Measurements from ENCODE around the gene LGALS3. TPM values are rescaled to one million over a fixed set of nuclear protein-coding genes. Genes with fewer than 3 reads are reported as not detected.

LGALS3 gene
- polyA plus RNA-seq (2012; ENCODE audit: insufficient read length, low read depth), result 0.38 TPM

- TF ChIP-seq POLR2AphosphoS5 (IDR thresholded peaks at IDR 0.05; ENCODE audit: low read depth, low read length) (no peak), SIN3A (IDR thresholded peaks at IDR 0.05; ENCODE audit: borderline replicate concordance, insufficient read depth, low read length) (no peak), TAF1 (IDR thresholded peaks at IDR 0.05; ENCODE audit: borderline replicate concordance, insufficient read depth, low read length) (no peak), REST (IDR thresholded peaks at IDR 0.05; ENCODE audit: insufficient read depth in 1 of 2, low read depth in 2 of 2, low read length in 2 of 2) (no peak), FOXP2 (optimal IDR thresholded peaks at IDR 0.05; ENCODE audit: borderline replicate concordance, extremely low read depth, extremely low read length, insufficient read depth) (no peak)
Measured at GRCh38 chr14:55129086-55129427, at the start of gene LGALS3. Gene LGALS3 (plus strand): TSS chr14:55129252. CDS start chr14:55137374, 8,122 bp downstream.

GRCh38 chr14:55084401-55085059 lies 44.5 kb upstream of the LGALS3 start:
- no peak for TF ChIP-seq POLR2AphosphoS5 (IDR thresholded peaks at IDR 0.05; ENCODE audit: low read depth, low read length)
- TF ChIP-seq SIN3A (IDR thresholded peaks at IDR 0.05; ENCODE audit: borderline replicate concordance, insufficient read depth, low read length), result no peak
- no peak for TF ChIP-seq REST (IDR thresholded peaks at IDR 0.05; ENCODE audit: insufficient read depth in 1 of 2, low read depth in 2 of 2, low read length in 2 of 2)
- no peak for TF ChIP-seq FOXP2 (optimal IDR thresholded peaks at IDR 0.05; ENCODE audit: borderline replicate concordance, extremely low read depth, extremely low read length, insufficient read depth)
- TF ChIP-seq TAF1 (IDR thresholded peaks at IDR 0.05; ENCODE audit: borderline replicate concordance, insufficient read depth, low read length), result no peak

GRCh38 chr14:55085060-55085660 lies 43.9 kb upstream of the LGALS3 start:
- no peak for TF ChIP-seq SIN3A (IDR thresholded peaks at IDR 0.05; ENCODE audit: borderline replicate concordance, insufficient read depth, low read length)
- no peak for TF ChIP-seq FOXP2 (optimal IDR thresholded peaks at IDR 0.05; ENCODE audit: borderline replicate concordance, extremely low read depth, extremely low read length, insufficient read depth)
- no peak for TF ChIP-seq POLR2AphosphoS5 (IDR thresholded peaks at IDR 0.05; ENCODE audit: low read depth, low read length)
- no peak for TF ChIP-seq TAF1 (IDR thresholded peaks at IDR 0.05; ENCODE audit: borderline replicate concordance, insufficient read depth, low read length)
- no peak for TF ChIP-seq REST (IDR thresholded peaks at IDR 0.05; ENCODE audit: insufficient read depth in 1 of 2, low read depth in 2 of 2, low read length in 2 of 2)

GRCh38 chr14:55086938-55087337 lies 42.1 kb upstream of the LGALS3 start:
- no peak for TF ChIP-seq FOXP2 (optimal IDR thresholded peaks at IDR 0.05; ENCODE audit: borderline replicate concordance, extremely low read depth, extremely low read length, insufficient read depth)
- TF ChIP-seq REST (IDR thresholded peaks at IDR 0.05; ENCODE audit: insufficient read depth in 1 of 2, low read depth in 2 of 2, low read length in 2 of 2), result no peak
- TF ChIP-seq TAF1 (IDR thresholded peaks at IDR 0.05; ENCODE audit: borderline replicate concordance, insufficient read depth, low read length), result no peak
- TF ChIP-seq POLR2AphosphoS5 (IDR thresholded peaks at IDR 0.05; ENCODE audit: low read depth, low read length), result no peak
- no peak for TF ChIP-seq SIN3A (IDR thresholded peaks at IDR 0.05; ENCODE audit: borderline replicate concordance, insufficient read depth, low read length)
